Peyer's patch (tissue), 4 donors: Measurements from ENCODE around the gene ANKRD13D.

Experiments
- POLR2A ChIP-seq, 2 donors: fragments of 450-650 bp; IDR thresholded peaks; one replicate each; pipeline ENCODE4 v1.5.1; 2017; ENCODE audit warnings: antibody characterized with exemption in 2 of 2, mild to moderate bottlenecking in 2 of 2, moderate library complexity in 2 of 2
- TF ChIP-seq, protein P1 (sequence below), 6 experiments: fragments of 450-650 bp in 4 of 6; fragments of 200-600 bp in 2 of 6; sonication (generic) in 1 of 6; IDR thresholded peaks; one replicate each; pipeline ENCODE4 v1.5.1; 2017 to 2019; ENCODE audit warnings: antibody characterized with exemption in 6 of 6, mild to moderate bottlenecking in 3 of 6, moderate library complexity in 1 of 6

DNA sequence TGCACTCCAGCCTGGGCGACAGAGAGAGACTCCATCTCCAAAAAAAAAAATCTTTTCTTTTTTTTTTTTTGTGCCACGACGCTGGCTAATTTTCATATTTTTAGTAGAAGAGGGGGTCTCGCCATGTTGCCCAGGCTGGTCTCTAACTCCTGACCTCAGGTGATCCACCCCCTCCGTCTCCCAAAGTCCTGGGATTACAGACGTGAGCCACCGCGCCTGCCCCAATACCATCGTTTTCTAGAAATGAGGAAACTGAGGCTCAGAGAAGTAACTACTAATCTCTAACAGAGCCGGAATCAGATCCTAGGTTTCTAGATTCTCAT is 27.7 kb downstream of the ANKRD13D start:
- TF ChIP-seq, protein P1, sequence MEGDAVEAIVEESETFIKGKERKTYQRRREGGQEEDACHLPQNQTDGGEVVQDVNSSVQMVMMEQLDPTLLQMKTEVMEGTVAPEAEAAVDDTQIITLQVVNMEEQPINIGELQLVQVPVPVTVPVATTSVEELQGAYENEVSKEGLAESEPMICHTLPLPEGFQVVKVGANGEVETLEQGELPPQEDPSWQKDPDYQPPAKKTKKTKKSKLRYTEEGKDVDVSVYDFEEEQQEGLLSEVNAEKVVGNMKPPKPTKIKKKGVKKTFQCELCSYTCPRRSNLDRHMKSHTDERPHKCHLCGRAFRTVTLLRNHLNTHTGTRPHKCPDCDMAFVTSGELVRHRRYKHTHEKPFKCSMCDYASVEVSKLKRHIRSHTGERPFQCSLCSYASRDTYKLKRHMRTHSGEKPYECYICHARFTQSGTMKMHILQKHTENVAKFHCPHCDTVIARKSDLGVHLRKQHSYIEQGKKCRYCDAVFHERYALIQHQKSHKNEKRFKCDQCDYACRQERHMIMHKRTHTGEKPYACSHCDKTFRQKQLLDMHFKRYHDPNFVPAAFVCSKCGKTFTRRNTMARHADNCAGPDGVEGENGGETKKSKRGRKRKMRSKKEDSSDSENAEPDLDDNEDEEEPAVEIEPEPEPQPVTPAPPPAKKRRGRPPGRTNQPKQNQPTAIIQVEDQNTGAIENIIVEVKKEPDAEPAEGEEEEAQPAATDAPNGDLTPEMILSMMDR (IDR thresholded peaks at IDR 0.05), result no peak
- TF ChIP-seq POLR2A (IDR thresholded peaks at IDR 0.05), result no peak
